GM19193 (cell line): ENCODE measurements around the gene AMBRA1.

Source experiments
- POLR2A ChIP-seq: IDR thresholded peaks from 4 replicates; pipeline ENCODE4 v1.6.1; 2011; ENCODE audit not compliant: insufficient read depth, insufficient read length; ENCODE audit errors: extremely low read depth

AMBRA1 gene

DNA sequence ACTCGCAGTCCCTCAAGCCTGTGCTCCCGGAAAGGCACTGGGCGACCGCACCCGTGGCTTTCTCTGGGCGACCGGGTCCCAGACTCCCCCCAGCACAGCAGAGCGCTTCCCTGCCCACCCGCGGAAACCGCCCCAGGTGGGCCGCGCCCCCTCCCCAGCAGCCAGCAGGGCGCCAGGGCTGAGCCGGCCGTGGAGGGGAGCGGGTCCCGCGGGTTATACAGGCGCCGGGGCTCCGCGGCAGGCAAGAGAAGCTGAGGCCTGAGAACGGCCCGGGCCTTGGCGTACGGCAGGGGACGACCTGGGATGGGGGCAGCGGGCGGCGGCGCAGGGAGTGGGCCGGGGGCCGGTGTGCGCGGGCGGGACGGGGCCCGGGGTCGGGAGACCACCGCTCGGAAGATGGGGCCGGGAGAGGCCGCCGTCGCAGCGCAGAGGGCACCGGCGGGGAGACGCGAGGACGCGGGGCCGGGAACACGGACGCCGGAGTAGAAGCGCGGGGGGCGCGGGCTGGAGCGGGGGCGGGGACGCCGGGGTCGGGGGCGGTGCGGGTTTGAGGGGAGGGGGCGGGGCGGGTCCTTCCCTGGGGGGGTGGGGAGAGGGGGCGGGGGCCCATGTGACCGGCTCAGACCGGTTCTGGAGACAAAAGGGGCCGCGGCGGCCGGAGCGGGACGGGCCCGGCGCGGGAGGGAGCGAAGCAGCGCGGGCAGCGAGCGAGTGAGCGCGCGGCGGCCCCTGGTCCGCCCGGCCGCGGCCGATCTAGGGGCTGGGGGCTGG, 212.6 kb downstream of the AMBRA1 start, which contains the start of gene MDK:
Gene MDK (plus strand): TSS at position 622 of the 771 bp plus-strand sequence. CDS start 389 bp downstream, outside the sequence.
- no peak for TF ChIP-seq POLR2A

DNA sequence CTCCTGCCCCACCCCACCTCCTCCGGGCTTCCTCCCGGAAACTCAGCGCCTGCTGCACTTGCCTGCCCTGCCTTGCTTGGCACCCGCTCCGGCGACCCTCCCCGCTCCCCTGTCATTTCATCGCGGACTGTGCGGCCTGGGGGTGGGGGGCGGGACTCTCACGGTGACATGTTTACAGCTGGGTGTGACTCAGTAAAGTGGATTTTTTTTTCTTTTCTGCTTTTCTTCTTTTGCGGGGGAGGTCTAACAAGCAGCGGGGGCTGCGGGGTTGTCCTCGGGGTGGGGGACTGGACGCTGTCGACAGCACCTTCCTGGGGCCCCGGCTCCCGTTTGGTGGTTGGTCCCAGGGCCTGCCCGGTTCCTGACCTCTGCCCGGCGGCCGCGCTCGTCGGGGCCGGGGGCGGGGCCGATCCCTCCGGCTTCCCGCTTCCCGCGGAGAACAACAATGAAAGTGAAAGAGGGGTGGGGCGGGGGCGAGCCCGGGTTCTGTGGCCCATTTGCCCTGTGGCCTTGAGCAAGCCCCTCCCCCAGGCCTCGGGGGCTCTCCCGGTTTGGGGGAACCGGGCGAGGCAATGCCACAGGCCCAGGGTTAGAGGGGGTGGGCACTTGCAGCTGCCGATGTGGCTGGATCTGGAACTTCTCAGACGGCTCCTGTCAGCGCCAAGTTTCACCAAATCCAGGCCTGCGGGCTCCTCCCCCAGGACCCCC, 213.3 kb downstream of the AMBRA1 start:
- no peak for TF ChIP-seq POLR2A

DNA sequence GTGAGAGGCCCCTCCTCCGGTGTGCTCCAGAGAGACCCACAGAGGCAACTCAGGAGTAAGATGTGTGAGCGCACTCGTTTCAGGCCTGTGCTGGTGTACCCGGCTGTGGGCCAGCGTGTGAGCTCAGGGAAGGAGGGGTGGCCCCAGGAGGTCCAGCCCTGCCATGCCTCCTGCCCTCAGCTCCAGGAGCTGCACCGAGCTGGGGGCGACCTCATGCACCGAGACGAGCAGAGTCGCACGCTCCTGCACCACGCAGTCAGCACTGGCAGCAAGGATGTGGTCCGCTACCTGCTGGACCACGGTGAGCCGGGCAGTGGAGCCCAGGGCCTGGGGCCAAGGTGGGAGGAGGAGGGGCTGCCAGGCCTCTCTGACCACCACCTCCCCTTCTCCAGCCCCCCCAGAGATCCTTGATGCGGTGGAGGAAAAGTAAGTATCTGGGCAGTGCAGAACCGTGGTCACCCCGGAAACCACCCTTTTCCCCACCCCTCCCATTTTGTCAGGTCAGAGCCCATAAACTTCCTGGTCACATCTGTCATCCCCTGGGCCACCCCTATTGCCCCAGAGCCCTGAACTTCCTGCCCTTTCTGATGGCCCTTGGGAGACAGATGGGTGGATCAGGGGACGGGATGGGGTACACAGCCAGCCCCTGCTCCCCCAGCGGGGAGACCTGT, 214.9 kb downstream of the AMBRA1 start:
- TF ChIP-seq POLR2A: no peak

DNA sequence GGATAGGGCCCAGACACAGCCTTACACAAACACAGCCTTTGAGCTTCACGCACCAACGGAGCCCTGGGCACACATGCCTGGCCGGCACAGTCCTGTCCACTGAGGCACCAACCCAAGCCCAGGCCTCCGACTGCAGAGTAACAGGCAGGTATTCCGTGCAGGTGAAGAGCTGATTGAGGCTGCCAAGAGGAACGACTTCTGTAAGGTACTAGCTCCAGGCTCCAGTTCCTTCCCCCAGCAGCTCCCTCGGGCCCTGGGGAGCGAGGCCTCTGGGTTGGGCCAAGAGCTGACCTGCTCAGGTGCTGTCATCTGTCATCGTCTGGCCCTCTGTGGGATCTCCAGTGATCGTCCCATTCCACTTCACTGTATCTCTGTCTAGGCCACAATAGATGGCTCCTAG, 215.5 kb downstream of the AMBRA1 start:
- no peak for TF ChIP-seq POLR2A

DNA sequence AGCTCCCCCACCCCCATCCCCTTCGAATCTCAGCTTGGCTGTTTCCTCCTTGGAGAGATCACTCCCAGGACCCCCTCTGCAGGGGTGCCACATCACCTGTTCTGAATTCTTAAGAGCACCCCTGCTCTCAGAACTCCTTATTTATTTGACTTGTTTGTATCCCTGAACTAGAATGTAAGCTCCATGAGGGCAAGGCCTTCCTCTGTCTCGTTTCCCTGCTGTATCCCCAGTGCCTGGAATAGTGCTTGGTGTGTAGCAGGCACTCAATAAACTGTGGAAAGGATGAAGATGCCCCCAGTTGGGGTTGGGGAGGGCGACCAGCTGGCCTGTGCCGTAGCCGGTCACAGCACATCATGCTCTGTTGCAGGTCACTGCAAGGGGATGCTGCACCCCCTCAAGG, 216.0 kb downstream of the AMBRA1 start:
- no peak for TF ChIP-seq POLR2A

DNA sequence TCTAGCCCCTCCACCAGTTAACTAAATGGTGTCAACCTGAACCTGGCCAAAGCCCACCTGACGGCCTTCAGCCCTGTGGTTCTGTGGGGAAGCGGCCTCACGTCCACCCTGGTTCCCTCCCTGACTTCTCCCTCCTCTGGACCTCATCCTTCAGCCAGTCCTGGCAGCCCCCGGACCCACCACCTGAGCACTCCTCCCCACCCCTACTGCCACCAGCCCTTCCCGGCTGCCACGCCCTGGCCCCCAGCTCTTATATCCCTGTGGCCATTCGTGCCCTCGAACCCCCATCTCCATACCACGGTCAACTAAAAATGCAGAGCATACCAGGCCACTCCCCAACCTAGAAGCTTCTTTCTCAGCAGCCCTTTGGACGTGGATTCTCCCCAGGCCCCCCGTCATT, 216.5 kb downstream of the AMBRA1 start:
- no peak for TF ChIP-seq POLR2A

DNA sequence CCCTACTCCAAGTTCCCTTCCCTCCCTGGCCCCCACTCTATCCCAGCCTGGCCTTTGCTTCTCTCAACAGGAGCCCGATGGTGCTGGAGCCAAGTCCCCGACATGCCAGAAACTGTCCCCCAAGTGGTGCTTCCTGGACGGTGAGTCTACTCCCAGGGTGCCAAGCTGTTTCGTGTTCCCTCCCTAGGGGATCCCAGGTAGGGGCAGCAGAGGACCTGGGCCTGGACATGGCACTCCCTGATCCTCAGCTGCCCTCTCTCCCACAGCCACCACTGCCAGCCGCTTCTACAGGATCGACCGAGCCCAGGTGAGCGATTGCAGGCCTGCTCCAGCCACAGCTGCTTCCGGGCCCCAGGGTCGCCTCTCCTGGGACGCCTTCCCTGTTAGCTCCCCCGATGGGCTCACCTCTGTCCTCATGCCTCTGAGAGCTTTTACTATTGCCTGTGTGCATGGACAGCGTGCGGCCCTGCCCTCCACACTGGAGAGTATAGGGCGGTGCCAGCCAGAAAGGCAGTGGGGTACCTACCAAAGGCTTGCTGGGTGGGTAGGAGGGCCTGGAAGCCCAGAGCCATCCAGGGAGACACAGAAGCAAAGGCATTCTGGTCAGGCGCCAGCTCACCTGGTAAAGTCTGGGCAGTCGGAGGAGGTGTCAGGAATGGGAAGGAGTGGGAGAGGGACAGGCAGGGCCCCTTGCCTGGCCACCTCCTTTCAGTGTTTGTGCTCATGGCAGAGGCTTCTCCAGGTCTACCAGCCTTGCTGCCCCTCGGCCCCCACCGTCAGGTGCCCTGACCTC, 217.4 kb downstream of the AMBRA1 start:
- no peak for TF ChIP-seq POLR2A

DNA sequence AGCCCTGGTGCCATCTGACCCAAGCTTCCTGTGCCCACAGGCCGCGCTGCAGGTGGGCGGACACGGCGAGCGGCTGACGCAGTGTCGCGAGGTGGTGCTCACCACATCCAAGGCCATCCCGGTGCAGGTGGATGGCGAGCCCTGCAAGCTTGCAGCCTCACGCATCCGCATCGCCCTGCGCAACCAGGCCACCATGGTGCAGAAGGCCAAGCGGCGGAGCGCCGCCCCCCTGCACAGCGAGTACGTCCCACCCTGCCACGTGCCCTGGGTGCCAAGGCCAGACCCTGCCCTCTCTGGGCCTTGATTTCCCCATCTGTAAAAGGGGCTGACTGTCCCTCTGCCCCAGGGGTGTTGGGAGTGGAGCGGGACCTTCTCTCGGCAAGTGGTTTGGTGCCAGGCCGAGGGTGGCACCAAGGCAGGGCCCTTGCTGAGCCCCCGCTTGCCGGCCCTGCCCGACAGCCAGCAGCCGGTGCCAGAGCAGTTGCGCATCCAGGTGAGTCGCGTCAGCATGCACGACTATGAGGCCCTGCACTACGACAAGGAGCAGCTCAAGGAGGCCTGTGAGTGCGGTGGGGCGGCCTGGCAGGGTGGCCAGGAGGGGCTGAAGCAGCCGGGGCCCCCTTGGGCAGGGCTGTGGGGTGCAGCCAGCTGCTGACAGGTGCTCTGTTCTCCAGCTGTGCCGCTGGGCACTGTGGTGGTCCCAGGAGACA, 218.3 kb downstream of the AMBRA1 start:
- TF ChIP-seq POLR2A: no peak

DNA sequence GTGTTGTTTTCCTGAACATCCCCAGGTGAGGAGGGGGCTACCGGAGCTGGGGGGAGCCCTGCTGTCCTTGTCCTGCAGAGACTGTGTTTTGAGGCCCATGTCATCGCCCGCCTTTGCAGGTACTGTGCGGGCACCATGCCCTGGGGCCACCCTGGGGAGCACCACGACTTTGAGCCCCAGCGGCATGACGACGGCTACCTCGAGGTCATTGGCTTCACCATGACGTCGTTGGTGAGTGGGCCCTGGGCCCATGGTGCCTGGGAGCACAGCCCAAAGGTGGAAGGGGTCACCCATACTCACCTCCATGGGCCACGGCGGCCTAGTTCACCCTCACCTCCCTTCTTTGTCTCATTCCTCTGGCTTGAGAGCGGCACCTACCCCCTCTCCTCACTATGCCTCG, 219.0 kb downstream of the AMBRA1 start:
- no peak for TF ChIP-seq POLR2A

DNA sequence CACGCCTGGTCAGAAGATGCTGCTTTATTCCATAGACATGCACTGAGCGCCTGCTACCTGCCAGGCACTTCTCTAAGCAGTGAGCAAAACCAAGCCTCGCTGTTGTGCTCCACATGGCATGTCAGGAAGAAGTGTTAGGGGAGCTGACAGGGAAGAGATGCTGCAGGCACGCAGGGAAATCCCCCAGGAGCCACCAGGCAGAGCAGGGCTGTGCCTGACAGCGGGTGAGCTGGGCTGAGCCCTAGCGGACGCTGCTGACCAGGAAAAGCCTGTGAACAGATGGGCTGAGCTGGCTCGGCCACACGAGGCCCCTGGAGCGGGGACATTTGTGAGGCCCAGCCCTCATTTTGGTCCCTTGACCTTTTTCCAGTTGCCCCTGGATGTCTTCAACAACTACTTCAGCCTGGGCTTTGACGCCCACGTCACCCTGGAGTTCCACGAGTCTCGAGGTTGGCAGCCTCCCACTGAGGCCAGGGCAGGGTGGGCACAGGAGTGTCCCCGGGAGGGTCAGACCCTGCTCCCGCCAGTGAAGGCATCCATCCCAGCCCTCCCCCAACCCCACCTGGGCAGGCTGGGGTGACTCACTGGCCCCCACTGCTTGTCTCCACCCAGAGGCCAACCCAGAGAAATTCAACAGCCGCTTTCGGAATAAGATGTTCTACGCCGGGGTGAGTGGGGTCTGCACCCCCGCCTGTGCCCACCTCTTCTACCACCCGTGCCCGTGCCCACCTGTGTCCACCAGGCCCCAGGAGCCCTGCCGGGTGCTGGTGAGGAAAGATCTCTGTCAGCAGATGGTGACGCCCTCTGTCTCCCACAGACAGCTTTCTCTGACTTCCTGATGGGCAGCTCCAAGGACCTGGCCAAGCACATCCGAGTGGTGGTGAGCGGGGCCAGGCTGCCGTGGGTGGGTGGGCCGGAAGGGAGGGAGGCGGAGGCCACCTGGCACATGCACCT, 219.8 kb downstream of the AMBRA1 start:
- TF ChIP-seq POLR2A: no peak

DNA sequence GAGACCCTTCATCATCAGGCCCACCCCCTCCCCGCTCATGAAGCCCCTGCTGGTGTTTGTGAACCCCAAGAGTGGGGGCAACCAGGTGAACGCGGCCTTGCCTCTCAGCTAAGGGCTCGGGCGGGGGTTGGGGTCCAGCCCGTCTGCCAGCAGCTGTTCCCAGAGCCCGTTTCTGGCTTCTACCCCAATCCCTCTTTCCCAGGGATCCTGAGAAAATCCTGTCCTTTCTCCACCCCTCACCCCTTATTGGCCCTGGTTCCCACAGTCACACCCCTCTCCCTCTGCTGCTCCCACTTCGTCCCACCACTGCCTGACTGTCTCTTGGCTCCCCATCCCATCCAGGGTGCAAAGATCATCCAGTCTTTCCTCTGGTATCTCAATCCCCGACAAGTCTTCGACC, 221.7 kb downstream of the AMBRA1 start:
- no peak for TF ChIP-seq POLR2A

DNA sequence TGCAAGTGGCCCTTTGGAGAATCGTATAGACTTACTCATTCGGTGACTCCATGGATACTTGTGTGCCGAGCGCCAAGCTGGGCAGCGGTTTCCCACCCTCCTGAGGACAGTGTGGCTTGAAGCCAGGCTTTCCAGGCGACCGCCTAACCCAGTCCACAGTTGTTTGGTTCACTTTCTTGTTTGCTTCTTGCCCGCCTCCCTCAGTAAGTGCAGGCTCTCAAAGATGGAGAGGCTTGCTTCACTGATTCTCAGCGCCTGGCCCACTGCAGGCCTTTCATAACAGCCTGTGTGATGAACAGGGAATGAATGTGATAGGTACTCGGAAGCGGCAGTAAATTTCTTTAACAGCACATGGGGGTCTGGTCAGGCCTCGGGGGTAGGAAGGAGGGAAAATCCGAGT, 223.6 kb downstream of the AMBRA1 start:
- TF ChIP-seq POLR2A: no peak

DNA sequence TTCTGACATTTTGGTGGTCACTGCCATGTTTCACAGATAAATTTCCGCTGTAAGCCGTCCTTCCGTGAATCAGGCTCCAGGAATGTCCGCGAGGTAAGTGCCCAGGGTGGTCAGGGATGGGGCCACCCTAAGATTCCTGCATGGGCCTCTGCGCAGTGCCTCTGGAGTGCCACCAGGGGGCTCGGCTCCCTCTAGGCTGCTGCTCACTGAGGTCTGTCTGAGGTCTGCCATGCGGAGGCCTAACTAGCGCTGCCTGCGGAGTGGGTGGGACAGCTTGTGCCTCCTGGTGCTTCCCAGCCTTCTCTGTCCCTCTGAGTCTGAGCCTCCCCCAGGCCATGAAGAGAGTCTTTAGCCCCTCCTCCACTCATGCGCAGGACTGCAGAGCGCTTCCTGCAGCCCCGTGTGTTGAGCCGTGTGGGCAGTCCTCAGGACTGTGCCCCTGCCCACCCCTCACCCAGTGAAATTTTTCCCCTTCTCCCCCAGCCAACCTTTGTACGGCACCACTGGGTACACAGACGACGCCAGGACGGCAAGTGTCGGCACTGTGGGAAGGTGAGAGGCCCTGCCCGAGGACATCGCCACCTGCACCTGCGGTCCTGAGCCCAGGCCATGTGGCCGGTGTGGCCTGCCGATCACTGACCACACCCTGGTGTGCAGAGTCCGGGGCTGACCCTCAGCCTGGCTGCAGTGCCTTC, 224.2 kb downstream of the AMBRA1 start:
- peak; percentile 13 for TF ChIP-seq POLR2A
